Left ventricle myocardium superior (tissue), 1 donor: Measurements from ENCODE around the gene INSL6. TPM values are rescaled to one million over a fixed set of nuclear protein-coding genes. Genes with fewer than 3 reads are reported as not detected.
A peak's percentile ranks its signal among the peaks of the same experiment; 100 is the strongest.
"Not testable (repeated sequence)": the region's sequence is repeated elsewhere in the genome, so short reads cannot be mapped to it uniquely, and the experiment has no call there.

Experiments
- ATAC-seq: fragments of 200-7000 bp; cut with Tn5 transposase; one replicate; pipeline ENCODE4 v1.9.1; 2020; ENCODE audit warnings: mild to moderate bottlenecking, moderate library complexity
- DNase-seq: peaks from one replicate; pipeline ENCODE4 v3.0.0-alpha.2; 2020
- intact Hi-C: fragments of 100-400 bp; cut with micrococcal nuclease; formaldehyde crosslinking; loops from one replicate; pipeline ENCODE4 v1.11.0; 2022
- long read RNA-seq: library from polyadenylated mRNA; unstranded; transcript quantifications from one replicate; pipeline ENCODE4 v2.0.0, GENCODE V29; 2021
- total RNA-seq: library from RNA; stranded (reverse); fragmentation: NEBNext Ultra II Directional; extraction: Animal tissue kit (Norgen Biotek cat#: 25700); gene quantifications from one replicate; pipeline ENCODE4 v1.2.1, GENCODE V29; 2021
- donor health status: DM: no; HTN: yes; CAD: no; lungs with severe emphysema.

INSL6 gene
- not detected for total RNA-seq
- long read RNA-seq = 0 reads

- DNase-seq (no peak), ATAC-seq (no peak)
- intact Hi-C loops = loop anchor here (5.0 to 10.0 kb wide), 2 partner anchors 259 to 417 kb away; no protein-coding TSS in a partner anchor
These were observed at the start of gene INSL6 for GRCh38 chr9:5185220-5185840. INSL6 (minus strand) TSS chr9:5185639; CDS start chr9:5185602, 37 bp downstream.

GRCh38 chr9:5231212-5231611 is 45.8 kb upstream of the INSL6 start, which contains the start of gene INSL4:
INSL4 (plus strand) TSS chr9:5231419; CDS start chr9:5231524, 105 bp downstream.
- intact Hi-C loops = no loop called here

GRCh38 chr9:5230554-5230953 is 45.1 kb upstream of the INSL6 start:
- ATAC-seq (no peak), DNase-seq (no peak)
- intact Hi-C loops = no loop called here

More at GRCh38 chr9:5231212-5231611, 45.8 kb upstream of the INSL6 start, which contains the start of gene INSL4:
- DNase-seq (no peak), ATAC-seq (no peak)

GRCh38 chr9:5205071-5205470 is 19.6 kb upstream of the INSL6 start:
- intact Hi-C loops = no loop called here
- ATAC-seq (no peak), DNase-seq (no peak)

- intact Hi-C loops = loop anchor here (10.0 kb wide), 1 partner anchor 229 kb away; no protein-coding TSS in a partner anchor
- ATAC-seq (no peak), DNase-seq (no peak)
These were observed 10.0 kb upstream of the INSL6 start for GRCh38 chr9:5195463-5195862.

GRCh38 chr9:5193345-5193744 is 7.9 kb upstream of the INSL6 start:
- intact Hi-C loops = loop anchor here (10.0 kb wide), 1 partner anchor 231 kb away; no protein-coding TSS in a partner anchor
- no peak for ATAC-seq
- DNase-seq = no peak

- ATAC-seq = no peak
- intact Hi-C loops = loop anchor here (10.0 kb wide), 1 partner anchor 233 kb away; no protein-coding TSS in a partner anchor
- no peak for DNase-seq
These were observed 6.5 kb upstream of the INSL6 start for GRCh38 chr9:5191985-5192384.

GRCh38 chr9:5188060-5188984 is 2.9 kb upstream of the INSL6 start:
- intact Hi-C loops = loop anchor here (5.0 to 10.0 kb wide), 2 partner anchors 256 to 414 kb away; no protein-coding TSS in a partner anchor
- ATAC-seq (no peak), DNase-seq (no peak)

GRCh38 chr9:5186416-5187169 is 1.2 kb upstream of the INSL6 start:
- ATAC-seq (peak; percentile 71), DNase-seq (no peak)
- intact Hi-C loops = loop anchor here (5.0 to 10.0 kb wide), 2 partner anchors 258 to 416 kb away; no protein-coding TSS in a partner anchor

GRCh38 chr9:5184776-5185175 is 663 bp downstream of the INSL6 start:
- no peak for DNase-seq
- intact Hi-C loops = loop anchor here (5.0 to 10.0 kb wide), 2 partner anchors 260 to 418 kb away; no protein-coding TSS in a partner anchor
- ATAC-seq = no peak

GRCh38 chr9:5180631-5181030 is 4.8 kb downstream of the INSL6 start:
- intact Hi-C loops = loop anchor here (10.0 kb wide), 1 partner anchor 264 kb away; no protein-coding TSS in a partner anchor
- ATAC-seq, DNase-seq: not testable (repeated sequence)

- DNase-seq = no peak
- intact Hi-C loops = no loop called here
- ATAC-seq = no peak
These were observed 7.2 kb downstream of the INSL6 start for GRCh38 chr9:5178126-5178805.

GRCh38 chr9:5146241-5146640 is 39.2 kb downstream of the INSL6 start:
- ATAC-seq (no peak), DNase-seq (no peak)
- intact Hi-C loops = no loop called here

GRCh38 chr9:5144217-5144616 is 41.2 kb downstream of the INSL6 start:
- no peak for DNase-seq
- no peak for ATAC-seq
- intact Hi-C loops = no loop called here

- DNase-seq = no peak
- intact Hi-C loops = no loop called here
- no peak for ATAC-seq
These were observed 45.3 kb downstream of the INSL6 start for GRCh38 chr9:5140151-5140550.

GRCh38 chr9:5122516-5122915 is 62.9 kb downstream of the INSL6 start:
- intact Hi-C loops = no loop called here

GRCh38 chr9:5122116-5122515 is 63.3 kb downstream of the INSL6 start:
- DNase-seq (no peak), ATAC-seq (no peak)
- intact Hi-C loops = no loop called here

More at GRCh38 chr9:5122516-5122915, 62.9 kb downstream of the INSL6 start:
- no peak for DNase-seq
- no peak for ATAC-seq

- ATAC-seq = no peak
- intact Hi-C loops = no loop called here
- no peak for DNase-seq
These were observed 71.3 kb downstream of the INSL6 start for GRCh38 chr9:5113994-5114748.
